ENCODE measurements around the gene RPA1.

The RPA1 gene

GRCh38 chr17:1941272-1942065 is 111.7 kb downstream of the RPA1 start:
- no peak for DNase-seq (ENCODE audit: low read depth in 2 of 2)

- DNase-seq (ENCODE audit: low read depth in 2 of 2): no peak
These were observed 112.2 kb downstream of the RPA1 start for GRCh38 chr17:1942066-1942365.

GRCh38 chr17:1942666-1943435 is 113.0 kb downstream of the RPA1 start:
- DNase-seq (ENCODE audit: low read depth in 2 of 2): no peak

GRCh38 chr17:1943436-1943831 is 113.6 kb downstream of the RPA1 start:
- no peak for DNase-seq (ENCODE audit: low read depth in 2 of 2)

GRCh38 chr17:1945621-1946020 is 115.8 kb downstream of the RPA1 start:
- DNase-seq (ENCODE audit: low read depth in 2 of 2): no peak

GRCh38 chr17:1946021-1946932 is 116.5 kb downstream of the RPA1 start:
- no peak for DNase-seq (ENCODE audit: low read depth in 2 of 2)

- DNase-seq (ENCODE audit: low read depth in 2 of 2): no peak
These were observed 117.5 kb downstream of the RPA1 start for GRCh38 chr17:1947229-1947742.

GRCh38 chr17:1947743-1948516 is 118.1 kb downstream of the RPA1 start:
- no peak for DNase-seq (ENCODE audit: low read depth in 2 of 2)

- no peak for DNase-seq (ENCODE audit: low read depth in 2 of 2)
These were observed 118.7 kb downstream of the RPA1 start for GRCh38 chr17:1948517-1948825.

Data from stimulated activated CD8-positive, alpha-beta memory T cell treated with anti-CD3 and anti-CD28 coated beads, Interleukin-15, amount 100 ng/mL, for 4 hours (primary cell).